Measurements from ENCODE around the gene TXK. TPM values are rescaled to one million over a fixed set of nuclear protein-coding genes. Genes with fewer than 3 reads are reported as not detected.

The TXK gene
- total RNA-seq, 3 donors from 2014 or later, result 1.8 to 3.1 (median 2.4) TPM

- ATAC-seq (no peak), DNase-seq (no peak)
- Histone ChIP-seq H3K9me3 (no peaks in the 10 kb centered on the region), H3K4me1 (ENCODE audit: low read depth) (peaks cover 10% of the 10 kb centered on the region), H3K36me3 (ENCODE audit: low read depth) (no peaks in the 10 kb centered on the region), H3K4me3 (no peak overlapping the region)
- TF ChIP-seq CTCF (IDR thresholded peaks at IDR 0.05), result no peak
- intact Hi-C loops (cut with DNase I, micrococcal nuclease), result no loop called here
Observed at GRCh38 chr4:48043504-48043903, 90.5 kb downstream of the TXK start.

- Histone ChIP-seq H3K36me3 (ENCODE audit: low read depth) (no peaks in the 10 kb centered on the region), H3K4me3 (no peak overlapping the region), H3K4me1 (ENCODE audit: low read depth) (peaks cover 8% of the 10 kb centered on the region), H3K9me3 (no peaks in the 10 kb centered on the region)
- ATAC-seq (peak; percentile 33), DNase-seq (no peak)
- TF ChIP-seq CTCF (IDR thresholded peaks at IDR 0.05), result no peak
- intact Hi-C loops (cut with DNase I, micrococcal nuclease), result no loop called here
Observed at GRCh38 chr4:48042979-48043461, 91.0 kb downstream of the TXK start.

- intact Hi-C loops (cut with DNase I, micrococcal nuclease), result no loop called here
- DNase-seq, result peak in 1 of 3 donors; percentile 52
- H3K4me1 ChIP-seq (ENCODE audit: low read depth), result no peaks in the 10 kb centered on the region
- no peak overlapping the region for H3K4me3 ChIP-seq
- H3K9me3 ChIP-seq, result no peaks in the 10 kb centered on the region
- H3K36me3 ChIP-seq (ENCODE audit: low read depth), result no peaks in the 10 kb centered on the region
- no peak for TF ChIP-seq CTCF (IDR thresholded peaks at IDR 0.05)
- peak; percentile 69 for ATAC-seq
Observed at GRCh38 chr4:48041535-48042137, 92.4 kb downstream of the TXK start.

- TF ChIP-seq CTCF (IDR thresholded peaks at IDR 0.05), result no peak
- intact Hi-C loops (cut with DNase I, micrococcal nuclease), result no loop called here
Observed at GRCh38 chr4:48039561-48039960, 94.5 kb downstream of the TXK start.

GRCh38 chr4:48038666-48039065 lies 95.4 kb downstream of the TXK start:
- Histone ChIP-seq H3K9me3 (no peaks in the 10 kb centered on the region), H3K36me3 (ENCODE audit: low read depth) (no peaks in the 10 kb centered on the region), H3K4me1 (ENCODE audit: low read depth) (no peaks in the 10 kb centered on the region), H3K4me3 (no peak overlapping the region)
- peak; percentile 52 for ATAC-seq
- no peak for TF ChIP-seq CTCF (IDR thresholded peaks at IDR 0.05)
- no peak for DNase-seq
- intact Hi-C loops (cut with DNase I, micrococcal nuclease), result no loop called here

More at GRCh38 chr4:48039561-48039960, 94.5 kb downstream of the TXK start:
- ATAC-seq (no peak), DNase-seq (no peak)
- H3K4me1 ChIP-seq (ENCODE audit: low read depth), result no peaks in the 10 kb centered on the region
- no peak overlapping the region for H3K4me3 ChIP-seq
- no peaks in the 10 kb centered on the region for H3K9me3 ChIP-seq
- no peaks in the 10 kb centered on the region for H3K36me3 ChIP-seq (ENCODE audit: low read depth)

GRCh38 chr4:48037117-48037462 lies 97.0 kb downstream of the TXK start:
- Histone ChIP-seq H3K4me3 (no peak overlapping the region), H3K9me3 (no peaks in the 10 kb centered on the region), H3K4me1 (ENCODE audit: low read depth) (no peaks in the 10 kb centered on the region), H3K36me3 (ENCODE audit: low read depth) (no peaks in the 10 kb centered on the region)
- TF ChIP-seq CTCF (IDR thresholded peaks at IDR 0.05), result no peak
- intact Hi-C loops (cut with DNase I, micrococcal nuclease), result no loop called here
- DNase-seq (no peak), ATAC-seq (no peak)
